Endodermal cell (in vitro differentiated cells): ENCODE measurements around the gene RPL12. TPM values are rescaled to one million over a fixed set of nuclear protein-coding genes. Genes with fewer than 3 reads are reported as not detected.

ENCODE experiments used
- DNase-seq: peaks from one replicate; pipeline ENCODE4 v3.0.0-alpha.2; 2017
- H3K27ac ChIP-seq: 2 replicates; pipeline ENCODE4 v1.5.1; 2013; ENCODE audit warnings: mild to moderate bottlenecking, low read depth, low read length, moderate library complexity
- H3K27me3 ChIP-seq: 2 replicates; pipeline ENCODE4 v1.6.1; 2013; ENCODE audit warnings: mild to moderate bottlenecking, low read length, moderate library complexity; ENCODE audit not compliant: insufficient read depth, control insufficient read depth, poor library complexity, severe bottlenecking
- H3K36me3 ChIP-seq: 2 replicates; pipeline ENCODE4 v1.7.0; 2013; ENCODE audit warnings: mild to moderate bottlenecking, low read length, moderate library complexity; ENCODE audit not compliant: control insufficient read depth, insufficient read depth
- H3K4me1 ChIP-seq: one replicate; pipeline ENCODE4 v1.7.0; 2013; ENCODE audit warnings: low read length; ENCODE audit not compliant: control insufficient read depth, insufficient read depth
- H3K4me3 ChIP-seq: 2 replicates; pipeline ENCODE4 v1.5.1; 2013; ENCODE audit warnings: mild to moderate bottlenecking, low read length, moderate library complexity
- H3K9ac ChIP-seq: 2 replicates; pipeline ENCODE4 v1.6.1; 2013; ENCODE audit warnings: mild to moderate bottlenecking, low read length, moderate library complexity; ENCODE audit not compliant: poor library complexity, severe bottlenecking; ENCODE audit errors: extremely low read depth
- H3K9me3 ChIP-seq: 2 replicates; pipeline ENCODE4 v1.6.1; 2013; ENCODE audit warnings: mild to moderate bottlenecking, low read length, moderate library complexity; ENCODE audit not compliant: control insufficient read depth
- H3K27ac Mint-ChIP-seq: 2 replicates; pipeline ENCODE4 v1.8.0; 2020; ENCODE audit warnings: mixed read lengths
- H3K27me3 Mint-ChIP-seq: 2 replicates; pipeline ENCODE4 v1.8.0; 2021; ENCODE audit warnings: mild to moderate bottlenecking, mixed read lengths; ENCODE audit not compliant: insufficient read depth
- H3K36me3 Mint-ChIP-seq: 2 replicates; pipeline ENCODE4 v1.8.0; 2020; ENCODE audit warnings: low read depth, mixed read lengths
- H3K4me1 Mint-ChIP-seq: 2 replicates; pipeline ENCODE4 v1.8.0; 2020; ENCODE audit warnings: mixed read lengths
- H3K4me3 Mint-ChIP-seq: 2 replicates; pipeline ENCODE4 v1.8.0; 2020; ENCODE audit warnings: mild to moderate bottlenecking, moderate library complexity, mixed read lengths
- H3K9me3 Mint-ChIP-seq: 2 replicates; pipeline ENCODE4 v1.8.0; 2020; ENCODE audit warnings: mild to moderate bottlenecking, mixed read lengths
- CTCF ChIP-seq: fragments of 200-600 bp; sonication (generic); conservative IDR thresholded peaks from 2 replicates; pipeline ENCODE4 v1.5.0; 2021; ENCODE audit warnings: antibody characterized with exemption, mild to moderate bottlenecking
- WGBS, 2 experiments: methylation state at CpG; one replicate each; pipeline versions ENCODE4 v1.1.5 to v1.1.7; 2013; ENCODE audit warnings: missing lambda C conversion rate in 2 of 2, mixed read lengths in 1 of 2; ENCODE audit not compliant: insufficient coverage in 1 of 2, insufficient read length in 1 of 2; 5-methylcytosine and 5-hydroxymethylcytosine counted together
- total RNA-seq, 2 donors: library from RNA; stranded (reverse); fragmentation: NEBNext Ultra II Directional in 1 of 2; extraction: Animal tissue kit (Norgen Biotek cat#: 25700) in 1 of 2; gene quantifications; 2 replicates in 1 of 2; 3 replicates in 1 of 2; pipeline ENCODE4 v1.2.1, GENCODE V29; 2021

Gene RPL12
- total RNA-seq, 2 donors from 2014 or later: 1,241 to 1,436 TPM

DNA sequence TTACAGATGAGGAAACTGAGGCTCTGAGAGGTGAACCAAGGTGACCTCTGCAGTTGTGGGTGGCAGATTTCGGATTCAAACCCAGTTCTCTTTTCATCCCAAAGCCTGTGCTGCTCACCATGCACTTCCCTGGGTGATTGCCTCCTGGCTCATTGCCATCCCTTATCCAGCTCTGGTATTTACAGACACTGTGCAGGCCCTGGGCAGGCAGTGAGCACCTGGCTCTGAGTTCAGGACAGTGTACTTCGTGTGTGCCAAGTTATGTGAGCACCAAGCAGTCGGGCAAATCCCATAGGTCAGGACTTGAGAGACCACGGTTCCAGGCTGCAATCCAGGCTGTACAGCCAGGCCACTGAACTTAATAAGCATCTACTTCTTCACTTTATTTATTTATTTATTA, 1.5 kb upstream of the RPL12 start:
- Histone ChIP-seq H3K4me3 (peak overlapping the region; percentile 97), H3K9me3 (no peaks in the 10 kb centered on the region), H3K27me3 (no peaks in the 10 kb centered on the region), H3K4me1 (no peaks in the 10 kb centered on the region), H3K36me3 (peaks cover 56% of the 10 kb centered on the region), H3K9ac (no peak overlapping the region), H3K27ac (no peak overlapping the region)
- Mint-ChIP-seq H3K4me1 (peaks cover 27% of the 10 kb centered on the region), H3K27ac (no peak overlapping the region), H3K9me3 (no peaks in the 10 kb centered on the region), H3K4me3 (peak overlapping the region; percentile 93), H3K36me3 (peaks cover 50% of the 10 kb centered on the region), H3K27me3 (no peaks in the 10 kb centered on the region)
- no peak for DNase-seq
- no peak for TF ChIP-seq CTCF
- WGBS, 2 experiments: 79 to 85% methylated on average over 3 to 4 of the region's 4 CpGs

- Histone ChIP-seq H3K36me3 (peaks cover 56% of the 10 kb centered on the region), H3K9ac (peak overlapping the region; percentile 99), H3K4me1 (no peaks in the 10 kb centered on the region), H3K27me3 (no peaks in the 10 kb centered on the region), H3K27ac (no peak overlapping the region), H3K9me3 (no peaks in the 10 kb centered on the region), H3K4me3 (peak overlapping the region; percentile 97)
- no peak for TF ChIP-seq CTCF
- H3K36me3 Mint-ChIP-seq: peaks cover 50% of the 10 kb centered on the region
- peak overlapping the region; percentile 97 for H3K27ac Mint-ChIP-seq
- no peaks in the 10 kb centered on the region for H3K27me3 Mint-ChIP-seq
- H3K4me3 Mint-ChIP-seq: peak overlapping the region; percentile 93
- H3K4me1 Mint-ChIP-seq: peaks cover 25% of the 10 kb centered on the region
- WGBS, 2 experiments: 14 to 36% methylated on average over 13 to 29 of the region's 29 CpGs
- peak; percentile 79 for DNase-seq
- no peaks in the 10 kb centered on the region for H3K9me3 Mint-ChIP-seq
These were observed 851 bp upstream of the RPL12 start for GRCh38 chr9:127451858-127452656.

DNA sequence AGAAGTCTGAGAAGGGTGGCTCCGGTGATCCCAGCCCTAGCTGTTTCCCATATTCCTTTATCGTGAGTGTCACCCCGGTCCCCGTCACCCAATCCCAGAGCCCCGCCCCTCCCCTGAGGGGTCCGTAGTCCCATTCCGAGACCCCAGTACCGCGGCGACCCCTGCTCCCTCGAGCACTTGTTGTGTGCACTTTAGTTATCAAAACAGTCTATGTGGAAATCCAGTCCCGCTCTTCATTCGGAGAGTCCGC, 327 bp upstream of the RPL12 start:
- Histone ChIP-seq H3K27ac (no peak overlapping the region), H3K9ac (peak overlapping the region; percentile 99), H3K9me3 (no peaks in the 10 kb centered on the region), H3K4me3 (peak overlapping the region; percentile 97), H3K27me3 (no peaks in the 10 kb centered on the region), H3K4me1 (no peaks in the 10 kb centered on the region), H3K36me3 (peaks cover 58% of the 10 kb centered on the region)
- H3K4me1 Mint-ChIP-seq: peaks cover 25% of the 10 kb centered on the region
- H3K27ac Mint-ChIP-seq: peak overlapping the region; percentile 97
- DNase-seq: no peak
- H3K9me3 Mint-ChIP-seq: no peaks in the 10 kb centered on the region
- H3K27me3 Mint-ChIP-seq: no peaks in the 10 kb centered on the region
- WGBS, 2 experiments: 0% methylated on average over 9 to 14 of the region's 14 CpGs
- H3K4me3 Mint-ChIP-seq: peak overlapping the region; percentile 93
- H3K36me3 Mint-ChIP-seq: peaks cover 53% of the 10 kb centered on the region
- TF ChIP-seq CTCF: no peak
